Fibroblast of lung (primary cell): Measurements from ENCODE around the gene ABCF2.

Experiments
- EZH2 ChIP-seq: IDR thresholded peaks from 2 replicates; pipeline ENCODE4 v1.5.1; 2012; ENCODE audit warnings: low read length, control low read depth, mild to moderate bottlenecking; ENCODE audit errors: missing control alignments
- TF ChIP-seq, protein P1 (sequence below), 2 donors: IDR thresholded peaks in 1 of 2; conservative IDR thresholded peaks in 1 of 2; 1 replicate in 1 of 2; 2 replicates in 1 of 2; pipeline ENCODE4 v1.5.1; 2011 to 2012; ENCODE audit warnings: low read length in 2 of 2, control low read depth in 1 of 2, inconsistent platforms in 1 of 2, low read depth in 1 of 2, mild to moderate bottlenecking in 1 of 2

GRCh38 chr7:151185762-151186639 lies 41.0 kb downstream of the ABCF2 start:
- TF ChIP-seq, protein P1, sequence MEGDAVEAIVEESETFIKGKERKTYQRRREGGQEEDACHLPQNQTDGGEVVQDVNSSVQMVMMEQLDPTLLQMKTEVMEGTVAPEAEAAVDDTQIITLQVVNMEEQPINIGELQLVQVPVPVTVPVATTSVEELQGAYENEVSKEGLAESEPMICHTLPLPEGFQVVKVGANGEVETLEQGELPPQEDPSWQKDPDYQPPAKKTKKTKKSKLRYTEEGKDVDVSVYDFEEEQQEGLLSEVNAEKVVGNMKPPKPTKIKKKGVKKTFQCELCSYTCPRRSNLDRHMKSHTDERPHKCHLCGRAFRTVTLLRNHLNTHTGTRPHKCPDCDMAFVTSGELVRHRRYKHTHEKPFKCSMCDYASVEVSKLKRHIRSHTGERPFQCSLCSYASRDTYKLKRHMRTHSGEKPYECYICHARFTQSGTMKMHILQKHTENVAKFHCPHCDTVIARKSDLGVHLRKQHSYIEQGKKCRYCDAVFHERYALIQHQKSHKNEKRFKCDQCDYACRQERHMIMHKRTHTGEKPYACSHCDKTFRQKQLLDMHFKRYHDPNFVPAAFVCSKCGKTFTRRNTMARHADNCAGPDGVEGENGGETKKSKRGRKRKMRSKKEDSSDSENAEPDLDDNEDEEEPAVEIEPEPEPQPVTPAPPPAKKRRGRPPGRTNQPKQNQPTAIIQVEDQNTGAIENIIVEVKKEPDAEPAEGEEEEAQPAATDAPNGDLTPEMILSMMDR (conservative IDR thresholded peaks at IDR 0.05 in 1 of 2, IDR thresholded peaks at IDR 0.05 in 1 of 2; ENCODE audit: low read depth in 1 of 2, low read length in 2 of 2), result no peak
- no peak for TF ChIP-seq EZH2
